ENCODE data around the gene PCDH1. TPM values are rescaled to one million over a fixed set of nuclear protein-coding genes. Genes with fewer than 3 reads are reported as not detected.
"Not testable (repeated sequence)": the region's sequence is repeated elsewhere in the genome, so short reads cannot be mapped to it uniquely, and the experiment has no call there.

The PCDH1 gene
- 100 to 1,000 TPM in 2 of 3 donors, 10 to 100 TPM in 1; 75.1 to 159 (median 127) TPM for total RNA-seq
- long read RNA-seq, donor 1, transcript PCDH1-203 (3 exons, 3,827 nt) = major isoform, 21 of 43 reads
- long read RNA-seq, donor 1, partial matches to known transcripts = 15 of 43 reads
- long read RNA-seq, donor 1, other reads (novel, unspliced or antisense) = 6 of 43 reads
- long read RNA-seq, donor 2, partial matches to known transcripts = 1 of 5 reads
- long read RNA-seq, donor 2, other reads (novel, unspliced or antisense) = 3 of 5 reads

GRCh38 chr5:141878186-141878710 lies at the start of gene PCDH1:
Gene PCDH1, minus strand, starts transcription at chr5:141878410. Its CDS starts 148 bp downstream, at chr5:141878262.
- intact Hi-C loops (cut with DNase I, micrococcal nuclease) = loop anchor here in 1 of 2 donors (5.0 kb wide), 1 partner anchor 186 kb away; no protein-coding TSS in a partner anchor
- DNase-seq (peak in 2 of 3 donors; percentile 64 to 75), ATAC-seq (peak; percentile 34)
- Histone ChIP-seq H3K36me3 (ENCODE audit: low read depth) (no peaks in the 10 kb centered on the region), H3K4me3 (peak within 1 kb of the TSS; percentile 72), H3K4me1 (ENCODE audit: low read depth) (peaks cover 17% of the 10 kb centered on the region), H3K9me3 (no peaks in the 10 kb centered on the region)
- no peak for TF ChIP-seq CTCF (IDR thresholded peaks at IDR 0.05)

GRCh38 chr5:141926434-141926833 lies 48.2 kb upstream of the PCDH1 start:
- no peak for DNase-seq
- Histone ChIP-seq H3K4me3 (no peak overlapping the region), H3K4me1 (ENCODE audit: low read depth) (peaks cover 10% of the 10 kb centered on the region), H3K36me3 (ENCODE audit: low read depth) (peaks cover 9% of the 10 kb centered on the region), H3K9me3 (no peaks in the 10 kb centered on the region)
- no peak for TF ChIP-seq CTCF (IDR thresholded peaks at IDR 0.05)
- no peak for ATAC-seq
- intact Hi-C loops (cut with DNase I, micrococcal nuclease) = no loop called here

- H3K9me3 ChIP-seq = no peaks in the 10 kb centered on the region
- H3K4me3 ChIP-seq = peak within 1 kb of the TSS; percentile 43
- no peak for TF ChIP-seq CTCF (IDR thresholded peaks at IDR 0.05)
- peaks cover 9% of the 10 kb centered on the region for H3K36me3 ChIP-seq (ENCODE audit: low read depth)
- intact Hi-C loops (cut with DNase I, micrococcal nuclease) = no loop called here
- peaks cover 23% of the 10 kb centered on the region for H3K4me1 ChIP-seq (ENCODE audit: low read depth)
- ATAC-seq (peak; percentile 96), DNase-seq (peak; percentile 94 to 97 (median 95))
Measured at GRCh38 chr5:141923448-141924313, 45.5 kb upstream of the PCDH1 start, which contains the start of gene DELE1. Gene DELE1, plus strand, starts transcription at chr5:141923871. Its CDS starts 71 bp downstream, at chr5:141923942.

- DNase-seq; H3K9me3 ChIP-seq; H3K36me3 ChIP-seq (ENCODE audit: low read depth); intact Hi-C loops (cut with DNase I, micrococcal nuclease): not testable (repeated sequence)
- ATAC-seq = peak; percentile 15
- Histone ChIP-seq H3K4me3 (peak overlapping the region; percentile 43), H3K4me1 (ENCODE audit: low read depth) (peaks cover 28% of the 10 kb centered on the region)
Measured at GRCh38 chr5:141922827-141923447, 44.7 kb upstream of the PCDH1 start.

- intact Hi-C loops (cut with DNase I, micrococcal nuclease) = no loop called here
- Histone ChIP-seq H3K9me3 (no peaks in the 10 kb centered on the region), H3K4me3 (no peak overlapping the region), H3K36me3 (ENCODE audit: low read depth) (no peaks in the 10 kb centered on the region), H3K4me1 (ENCODE audit: low read depth) (peaks cover 34% of the 10 kb centered on the region)
- DNase-seq = no peak
- no peak for TF ChIP-seq CTCF (IDR thresholded peaks at IDR 0.05)
- ATAC-seq = no peak
Measured at GRCh38 chr5:141920771-141921170, 42.6 kb upstream of the PCDH1 start.
